Esophagus squamous epithelium (tissue), 5 donors: Measurements from ENCODE around the gene SUPT20H. TPM values are rescaled to one million over a fixed set of nuclear protein-coding genes. Genes with fewer than 3 reads are reported as not detected.

Experiments
- DNase-seq: peaks from one replicate; lab custom pipeline; 2025; lab: John Stamatoyannopoulos, UW
- H3K27ac ChIP-seq, 4 donors: fragments of 200-600 bp; sonication (generic); one replicate each; pipeline ENCODE4 v1.5.1; 2016 to 2019; ENCODE audit warnings: mild to moderate bottlenecking in 1 of 4
- H3K27me3 ChIP-seq, 4 donors: fragments of 200-600 bp; sonication (generic); 1 replicate in 3 of 4; 2 replicates in 1 of 4; pipeline versions ENCODE4 v1.5.1 to v1.6.0; 2017 to 2021; ENCODE audit warnings: antibody characterized with exemption in 1 of 4
- H3K36me3 ChIP-seq, 3 donors: fragments of 200-600 bp; sonication (generic); one replicate each; pipeline ENCODE4 v1.5.1; 2016 to 2019
- H3K4me1 ChIP-seq, 3 donors: fragments of 200-600 bp; sonication (generic); one replicate each; pipeline ENCODE4 v1.5.1; 2017 to 2019
- H3K4me3 ChIP-seq, 4 donors: fragments of 200-600 bp; sonication (generic); 1 replicate in 3 of 4; 2 replicates in 1 of 4; pipeline ENCODE4 v1.5.1; 2016 to 2019; ENCODE audit warnings: mild to moderate bottlenecking in 2 of 4, moderate library complexity in 1 of 4
- H3K9me3 ChIP-seq, 3 donors: fragments of 200-600 bp; sonication (generic); one replicate each; pipeline ENCODE4 v1.5.1; 2016 to 2019
- POLR2A ChIP-seq, 4 donors: fragments of 450-650 bp; IDR thresholded peaks; one replicate each; pipeline ENCODE4 v1.6.1; 2017; ENCODE audit warnings: antibody characterized with exemption in 4 of 4, mild to moderate bottlenecking in 4 of 4, moderate library complexity in 3 of 4
- WGBS, 2 donors: methylation state at CpG; one replicate each; pipeline ENCODE4 v1.1.5; 2018; 5-methylcytosine and 5-hydroxymethylcytosine counted together
- intact Hi-C: fragments of 100-400 bp; cut with DNase I; formaldehyde crosslinking; loops from one replicate; pipeline ENCODE4 v1.15.0; 2022
- total RNA-seq, 4 donors: library from RNA; depleted of rRNA; stranded (reverse); fragments of >200 nt; gene quantifications; one replicate each; pipeline ENCODE4 v1.1.0, GENCODE V29; 2016
- TF ChIP-seq, protein P1 (sequence below), 6 experiments: fragments of 450-650 bp in 4 of 6; fragments of 200-600 bp in 2 of 6; sonication (generic) in 2 of 6; IDR thresholded peaks; one replicate each; pipeline ENCODE4 v1.5.1; 2016 to 2019; ENCODE audit warnings: antibody characterized with exemption in 6 of 6, mild to moderate bottlenecking in 4 of 6, moderate library complexity in 4 of 6
- donor health status: DM: yes; HTN: yes; CAD: no.

Gene SUPT20H
- total RNA-seq, 4 donors from 2014 or later, result 18.1 to 40.2 (median 27.1) TPM

GRCh38 chr13:36979361-36980050 is 80.0 kb downstream of the SUPT20H start:
- intact Hi-C loops, result loop anchor here (10.0 kb wide), 1 partner anchor 125 kb away; no protein-coding TSS in a partner anchor
- DNase-seq, result no peak
- Histone ChIP-seq H3K4me1 (no peaks in the 10 kb centered on the region), H3K27me3 (no peaks in the 10 kb centered on the region), H3K4me3 (no peak overlapping the region), H3K36me3 (peaks cover 0 to 95% (median 21%) of the 10 kb centered on the region in 3 donors), H3K9me3 (no peaks in the 10 kb centered on the region), H3K27ac (no peak overlapping the region)
- no peak for TF ChIP-seq POLR2A (IDR thresholded peaks at IDR 0.05)
- TF ChIP-seq, protein P1, sequence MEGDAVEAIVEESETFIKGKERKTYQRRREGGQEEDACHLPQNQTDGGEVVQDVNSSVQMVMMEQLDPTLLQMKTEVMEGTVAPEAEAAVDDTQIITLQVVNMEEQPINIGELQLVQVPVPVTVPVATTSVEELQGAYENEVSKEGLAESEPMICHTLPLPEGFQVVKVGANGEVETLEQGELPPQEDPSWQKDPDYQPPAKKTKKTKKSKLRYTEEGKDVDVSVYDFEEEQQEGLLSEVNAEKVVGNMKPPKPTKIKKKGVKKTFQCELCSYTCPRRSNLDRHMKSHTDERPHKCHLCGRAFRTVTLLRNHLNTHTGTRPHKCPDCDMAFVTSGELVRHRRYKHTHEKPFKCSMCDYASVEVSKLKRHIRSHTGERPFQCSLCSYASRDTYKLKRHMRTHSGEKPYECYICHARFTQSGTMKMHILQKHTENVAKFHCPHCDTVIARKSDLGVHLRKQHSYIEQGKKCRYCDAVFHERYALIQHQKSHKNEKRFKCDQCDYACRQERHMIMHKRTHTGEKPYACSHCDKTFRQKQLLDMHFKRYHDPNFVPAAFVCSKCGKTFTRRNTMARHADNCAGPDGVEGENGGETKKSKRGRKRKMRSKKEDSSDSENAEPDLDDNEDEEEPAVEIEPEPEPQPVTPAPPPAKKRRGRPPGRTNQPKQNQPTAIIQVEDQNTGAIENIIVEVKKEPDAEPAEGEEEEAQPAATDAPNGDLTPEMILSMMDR (IDR thresholded peaks at IDR 0.05), result no peak
- 80 to 84% methylated on average over 6 to 7 of the region's 7 CpGs for WGBS, 2 donors

DNA sequence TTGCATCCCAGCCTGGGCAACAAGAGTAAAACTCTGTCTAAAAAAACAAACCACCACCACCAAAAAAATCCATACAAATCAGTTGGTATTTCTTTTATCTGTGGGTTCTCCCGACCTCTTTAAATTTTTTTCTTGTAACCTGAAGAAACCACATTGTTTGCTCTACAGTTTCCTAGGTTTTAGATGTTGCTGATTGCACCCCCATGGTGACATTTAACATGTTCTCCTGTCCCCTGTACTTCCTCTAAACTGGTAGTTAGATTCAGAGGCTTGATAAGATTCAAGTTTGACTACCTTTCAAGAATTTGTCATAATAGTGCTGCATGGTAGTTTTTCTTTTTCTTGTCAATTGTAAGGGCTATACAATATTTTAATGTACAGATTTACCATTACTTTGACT is 84.3 kb downstream of the SUPT20H start:
- H3K9me3 ChIP-seq, result no peaks in the 10 kb centered on the region
- no peak overlapping the region for H3K4me3 ChIP-seq
- intact Hi-C loops, result loop anchor here (10.0 kb wide), 1 partner anchor 120 kb away; no protein-coding TSS in a partner anchor
- H3K27ac ChIP-seq, result no peak overlapping the region
- H3K36me3 ChIP-seq, result peaks cover 0 to 95% (median 6%) of the 10 kb centered on the region in 3 donors
- H3K27me3 ChIP-seq, result no peaks in the 10 kb centered on the region
- DNase-seq, result no peak
- 80 to 82% methylated on average over 1 of the region's 1 CpG for WGBS, 2 donors
- no peaks in the 10 kb centered on the region for H3K4me1 ChIP-seq
- no peak for TF ChIP-seq POLR2A (IDR thresholded peaks at IDR 0.05)
- TF ChIP-seq, protein P1 (IDR thresholded peaks at IDR 0.05), result no peak

DNA sequence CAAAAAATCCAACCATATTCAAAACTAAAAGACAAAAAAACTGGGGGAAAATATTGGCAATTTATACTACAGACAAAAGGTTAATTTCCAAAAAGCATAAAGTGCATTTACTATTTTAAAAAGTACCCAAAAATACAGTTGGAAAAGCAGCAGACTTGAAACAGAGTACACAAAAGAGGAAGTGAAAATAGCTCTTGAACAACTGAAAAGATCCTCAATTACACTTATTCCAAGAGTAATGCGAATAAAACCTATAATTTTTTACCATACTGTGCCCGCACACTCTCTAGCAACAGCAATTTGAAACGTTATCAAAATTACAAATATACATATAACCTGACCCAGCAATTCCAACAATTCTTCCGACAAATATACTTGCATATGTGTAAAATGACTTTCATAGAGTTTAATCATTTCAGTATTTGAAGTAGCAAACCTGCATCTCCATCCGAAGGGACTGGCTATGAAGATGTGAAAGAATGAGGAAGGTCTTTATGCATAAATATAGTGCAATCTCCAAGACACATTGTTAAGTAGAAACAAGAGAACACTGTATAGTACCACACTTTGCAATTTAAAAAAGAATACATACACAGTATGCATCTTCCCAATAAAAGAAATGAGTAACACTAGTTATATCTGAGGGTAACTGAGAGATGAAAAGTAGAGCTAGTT is 85.7 kb downstream of the SUPT20H start:
- intact Hi-C loops, result loop anchor here (10.0 kb wide), 1 partner anchor 119 kb away; no protein-coding TSS in a partner anchor
- no peak overlapping the region for H3K4me3 ChIP-seq
- WGBS, 2 donors, result 84 to 91% methylated on average over 5 of the region's 5 CpGs

DNA sequence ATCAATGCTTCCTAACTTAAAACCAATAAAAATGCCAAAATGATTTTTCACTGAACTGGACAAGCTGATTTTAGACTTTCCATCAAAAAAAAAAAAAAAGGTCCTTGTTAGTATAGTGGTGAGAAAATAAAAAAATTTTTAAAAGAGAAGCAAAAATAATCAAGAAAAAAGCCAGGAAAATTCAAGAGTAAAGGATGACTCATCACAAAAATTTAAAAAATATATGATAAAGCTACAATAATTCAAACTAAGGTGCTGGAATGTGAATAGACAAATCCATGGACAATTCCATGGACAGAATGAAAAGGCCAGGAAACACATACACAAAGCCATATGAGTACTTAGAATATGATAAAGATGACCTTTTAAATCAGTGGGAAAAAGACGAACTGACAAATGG is 86.5 kb downstream of the SUPT20H start:
- Histone ChIP-seq H3K4me3 (no peak overlapping the region), H3K4me1 (no peaks in the 10 kb centered on the region), H3K9me3 (no peaks in the 10 kb centered on the region), H3K27me3 (no peaks in the 10 kb centered on the region), H3K27ac (no peak overlapping the region), H3K36me3 (peaks cover 3 to 95% (median 6%) of the 10 kb centered on the region in 3 donors)
- intact Hi-C loops, result loop anchor here (10.0 kb wide), 1 partner anchor 118 kb away; no protein-coding TSS in a partner anchor
- no peak for DNase-seq
- TF ChIP-seq, protein P1 (IDR thresholded peaks at IDR 0.05), result no peak
- 100% methylated on average over 1 of the region's 1 CpG for WGBS, 2 donors

More for the DNA sequence above, 85.7 kb downstream of the SUPT20H start:
- no peaks in the 10 kb centered on the region for H3K4me1 ChIP-seq
- no peaks in the 10 kb centered on the region for H3K27me3 ChIP-seq
- TF ChIP-seq, protein P1 (IDR thresholded peaks at IDR 0.05), result no peak
- TF ChIP-seq POLR2A (IDR thresholded peaks at IDR 0.05), result no peak
- no peaks in the 10 kb centered on the region for H3K9me3 ChIP-seq
- DNase-seq, result no peak
- no peak overlapping the region for H3K27ac ChIP-seq
- H3K36me3 ChIP-seq, result peaks cover 3 to 95% (median 6%) of the 10 kb centered on the region in 3 donors

DNA sequence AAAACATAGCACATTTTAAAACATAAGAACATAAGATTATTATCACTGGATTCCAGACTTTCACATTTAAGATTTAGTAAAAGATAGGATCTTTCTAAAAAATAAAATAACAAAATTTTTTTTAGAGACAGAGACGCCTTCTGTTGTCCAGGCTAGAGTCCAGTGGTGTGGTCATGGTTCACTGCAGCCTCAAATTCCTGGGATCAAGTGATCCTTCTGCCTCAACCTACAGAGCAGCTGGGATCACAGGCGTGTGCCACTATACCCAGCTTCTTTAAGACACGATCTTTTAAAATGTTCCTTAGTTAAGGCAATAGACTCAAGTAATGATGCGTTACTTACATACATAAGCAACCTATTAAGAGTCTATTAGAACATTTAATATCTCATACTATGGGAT is 93.1 kb downstream of the SUPT20H start:
- 89 to 92% methylated on average over 4 of the region's 4 CpGs for WGBS, 2 donors
- peaks cover 0 to 24% (median 0%) of the 10 kb centered on the region in 3 donors for H3K4me1 ChIP-seq
- DNase-seq, result no peak

More for the DNA sequence above, 93.1 kb downstream of the SUPT20H start:
- Histone ChIP-seq H3K27me3 (no peaks in the 10 kb centered on the region), H3K27ac (peak overlapping the region in 2 of 4 donors; percentile 7 to 19), H3K36me3 (peaks cover 7 to 95% (median 15%) of the 10 kb centered on the region in 3 donors), H3K9me3 (no peaks in the 10 kb centered on the region), H3K4me3 (no peak overlapping the region)
- TF ChIP-seq, protein P1 (IDR thresholded peaks at IDR 0.05), result no peak
- no peak for TF ChIP-seq POLR2A (IDR thresholded peaks at IDR 0.05)
- intact Hi-C loops, result no loop called here
